GM04503 (cell line): Measurements from ENCODE around the gene ANKRD13B.

ENCODE experiments used
- DNase-seq: peaks from one replicate; pipeline ENCODE4 v3.0.0-alpha.2; 2012; ENCODE audit warnings: low read depth

The ANKRD13B gene

DNA sequence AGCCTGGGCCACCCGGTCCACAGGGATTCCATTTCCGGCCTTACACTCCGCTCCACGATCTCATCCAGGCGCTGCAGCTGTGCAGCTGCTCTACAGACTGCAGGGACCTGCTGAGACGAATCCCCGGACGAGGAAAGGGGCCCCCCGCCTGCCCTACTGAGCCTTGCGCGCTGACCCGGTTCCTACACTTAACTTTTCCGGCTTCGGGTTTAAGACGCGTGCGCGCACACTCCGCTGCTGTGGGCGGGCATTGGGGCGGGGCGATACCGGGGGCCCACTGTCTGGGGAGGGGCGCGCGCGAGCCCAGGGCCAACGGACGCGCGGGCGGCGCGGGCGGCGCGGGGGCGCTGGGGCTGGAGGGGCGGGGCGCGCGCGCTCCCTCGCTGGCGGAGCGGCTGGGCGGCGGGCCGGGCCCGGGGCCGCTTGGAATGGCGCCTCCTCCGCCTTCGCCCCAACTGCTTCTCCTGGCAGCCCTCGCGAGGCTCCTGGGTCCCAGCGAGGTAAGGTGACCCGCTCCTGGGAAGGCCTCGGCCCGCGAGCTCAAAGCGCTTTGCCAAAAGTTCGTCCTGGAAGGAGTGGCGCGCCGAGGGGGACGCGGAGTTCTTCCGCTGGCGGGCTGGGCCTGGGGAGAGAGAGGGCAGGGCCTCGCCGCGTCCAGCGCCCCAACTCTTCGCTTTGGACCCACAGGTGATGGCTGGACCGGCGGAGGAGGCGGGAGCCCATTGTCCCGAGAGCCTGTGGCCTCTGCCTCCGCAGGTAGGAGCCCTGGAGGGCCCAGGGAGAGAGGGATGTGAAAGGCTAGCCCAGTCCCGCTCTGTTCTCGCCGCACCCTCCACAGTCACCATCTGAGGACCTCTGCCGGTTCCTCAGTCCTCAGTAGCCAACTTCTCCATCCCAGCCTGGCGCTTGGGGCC is 24.3 kb upstream of the ANKRD13B start, which contains the start of gene TP53I13:
Gene TP53I13 (plus strand): TSS at position 371 of the 914 bp plus-strand sequence. CDS start 58 bp downstream, at position 429.
- no peak for DNase-seq

DNA sequence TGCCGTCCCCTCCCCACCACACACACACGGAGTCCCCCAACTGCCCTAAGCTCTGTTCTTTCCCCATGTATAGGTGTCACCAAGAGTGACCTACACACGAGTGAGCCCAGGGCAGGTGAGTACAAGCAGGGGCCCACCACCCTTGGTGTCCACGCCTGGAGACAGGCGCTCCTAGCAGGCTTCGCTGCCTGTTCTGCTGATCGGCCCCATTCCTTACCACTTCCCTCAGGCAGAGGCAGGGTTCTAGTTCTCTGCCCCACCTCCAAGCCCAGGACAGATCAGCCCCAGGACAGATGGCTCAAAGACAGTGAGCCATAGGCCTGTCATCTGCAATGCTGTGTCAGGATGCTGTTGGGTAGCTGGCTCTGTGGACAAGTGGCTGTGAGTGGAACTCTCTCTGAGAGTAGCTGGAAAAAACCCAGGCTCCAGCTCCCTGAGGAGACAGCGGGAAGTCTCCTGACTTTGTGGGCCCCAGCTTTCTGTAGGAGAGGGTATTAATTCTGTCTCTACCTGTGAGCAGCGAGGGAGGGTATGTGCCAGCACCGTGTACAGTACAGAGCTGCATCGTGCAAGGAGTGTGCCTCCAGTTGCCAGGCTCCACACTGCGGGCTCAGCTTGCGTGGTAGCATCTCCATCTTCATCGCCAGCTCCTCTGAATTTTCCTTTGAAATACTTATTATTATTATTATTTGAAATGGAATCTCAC is 23.5 kb upstream of the ANKRD13B start:
- DNase-seq = no peak

DNA sequence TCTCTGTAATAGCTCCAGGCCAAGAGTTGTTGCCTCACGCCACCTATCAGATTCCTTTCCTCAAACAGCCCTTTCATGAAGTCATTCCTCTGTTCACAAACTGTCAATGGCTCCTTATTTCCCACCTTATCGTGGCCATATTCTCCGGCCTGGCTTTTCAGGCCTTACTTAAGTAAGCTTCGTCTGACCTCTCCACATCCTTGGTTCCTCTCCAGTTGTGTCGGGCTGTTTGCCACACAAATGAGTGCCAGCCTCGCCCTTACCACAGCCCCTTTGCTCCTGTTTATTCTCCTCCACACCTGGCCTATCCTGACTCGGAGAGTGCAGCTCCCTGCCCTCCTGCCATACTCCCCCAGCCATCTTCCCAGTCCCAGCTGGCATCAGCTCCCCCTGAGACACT is 22.4 kb upstream of the ANKRD13B start:
- no peak for DNase-seq

DNA sequence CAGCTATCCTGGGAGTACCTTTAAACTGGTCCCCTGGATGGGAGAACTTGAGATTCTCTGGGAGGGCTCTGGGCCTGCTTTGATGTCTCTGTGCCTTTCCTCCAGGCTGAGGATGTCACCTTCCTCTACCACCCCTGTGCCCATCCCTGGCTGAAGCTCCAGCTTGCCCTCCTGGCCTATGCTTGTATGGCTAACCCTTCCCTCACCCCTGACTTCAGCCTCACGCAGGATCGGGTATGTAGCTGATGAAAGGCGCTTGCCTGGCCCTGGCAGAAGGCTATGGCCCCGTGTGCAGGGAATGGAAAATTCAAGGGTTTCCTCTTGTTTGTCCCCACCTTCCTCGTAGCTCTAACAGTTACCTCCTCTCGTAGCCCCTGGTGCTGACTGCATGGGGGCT is 21.4 kb upstream of the ANKRD13B start:
- DNase-seq = no peak

DNA sequence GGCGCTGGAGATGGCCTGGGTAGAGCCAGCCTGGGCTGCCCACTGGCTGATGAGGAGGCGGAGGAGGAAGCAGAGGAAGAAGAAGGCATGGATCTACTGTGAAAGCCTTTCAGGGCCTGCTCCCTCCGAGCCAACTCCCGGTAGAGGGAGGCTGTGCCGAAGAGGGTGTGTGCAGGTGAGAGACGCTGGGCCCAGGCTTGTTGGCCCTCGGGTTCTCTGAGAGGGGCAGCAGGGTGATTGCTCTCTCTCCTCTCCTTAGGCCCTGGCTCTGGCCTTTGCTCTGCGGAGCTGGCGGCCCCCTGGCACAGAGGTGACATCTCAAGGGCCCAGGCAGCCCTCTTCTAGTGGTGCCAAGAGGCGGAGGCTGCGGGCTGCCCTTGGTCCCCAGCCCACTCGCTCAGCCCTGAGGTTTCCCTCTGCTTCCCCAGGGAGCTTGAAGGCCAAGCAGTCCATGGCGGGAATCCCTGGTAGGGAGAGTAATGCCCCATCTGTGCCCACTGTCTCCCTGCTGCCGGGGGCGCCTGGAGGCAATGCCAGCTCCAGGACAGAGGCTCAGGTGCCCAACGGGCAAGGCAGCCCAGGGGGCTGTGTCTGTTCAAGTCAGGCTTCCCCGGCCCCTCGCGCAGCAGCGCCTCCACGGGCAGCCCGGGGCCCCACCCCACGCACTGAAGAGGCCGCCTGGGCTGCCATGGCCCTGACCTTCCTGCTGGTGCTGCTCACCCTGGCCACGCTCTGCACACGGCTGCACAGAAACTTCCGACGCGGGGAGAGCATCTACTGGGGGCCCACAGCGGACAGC is 20.9 kb upstream of the ANKRD13B start:
- DNase-seq = no peak

DNA sequence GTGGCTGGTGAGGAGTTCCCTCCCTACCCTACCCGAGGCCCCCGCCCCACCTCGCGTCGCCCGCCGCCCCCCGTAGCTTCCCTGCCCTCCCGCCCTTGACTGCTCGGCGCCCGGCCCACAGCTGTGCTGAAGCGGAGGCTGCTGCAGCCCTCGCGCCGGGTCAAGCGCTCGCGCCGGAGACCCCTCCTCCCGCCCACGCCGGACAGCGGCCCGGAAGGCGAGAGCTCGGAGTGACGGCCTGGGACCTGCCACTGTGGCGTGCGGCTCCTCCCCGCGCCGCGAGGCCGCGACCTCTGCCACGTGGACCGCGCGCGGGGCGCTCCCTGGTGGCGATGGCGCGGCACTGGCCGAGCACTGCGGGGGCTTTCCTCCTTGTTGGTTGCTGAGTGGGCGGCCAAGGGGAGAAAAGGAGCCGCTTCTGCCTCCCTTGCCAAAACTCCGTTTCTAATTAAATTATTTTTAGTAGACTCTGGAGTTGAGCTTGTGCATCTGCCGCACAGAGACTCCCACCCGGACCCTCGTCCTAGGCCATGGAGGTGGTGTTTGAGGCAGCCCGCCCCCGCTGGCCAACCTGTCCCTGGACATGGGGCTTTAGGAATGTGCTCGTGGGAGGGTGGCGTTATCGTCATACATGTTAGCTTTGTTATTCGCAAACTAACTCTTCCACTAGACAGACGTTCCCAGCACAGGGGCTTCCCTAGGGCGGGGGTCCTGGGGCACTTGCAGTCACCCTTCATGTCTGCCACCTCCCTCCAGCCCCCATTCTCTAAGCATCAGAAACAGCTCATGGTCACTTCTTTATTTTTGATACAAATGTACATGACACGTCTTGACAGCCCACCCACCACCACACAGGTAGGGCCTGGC is 20.0 kb upstream of the ANKRD13B start:
- DNase-seq = no peak

DNA sequence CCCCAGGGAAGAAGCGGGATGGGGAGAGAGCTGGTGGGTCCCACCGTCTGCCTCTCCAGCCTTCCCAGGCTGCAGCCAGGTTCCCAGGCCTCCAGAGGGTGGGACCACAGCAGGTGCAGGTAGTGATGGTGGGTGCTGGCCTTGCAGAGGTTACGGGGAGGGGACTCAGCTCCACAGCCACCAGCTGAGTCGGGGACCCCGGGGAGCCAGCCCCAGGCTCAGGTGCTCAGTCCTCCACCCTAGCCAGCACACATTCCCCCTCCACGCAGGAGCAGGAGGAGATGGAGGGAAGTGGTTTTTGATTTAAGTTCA is 19.4 kb upstream of the ANKRD13B start:
- DNase-seq = no peak

DNA sequence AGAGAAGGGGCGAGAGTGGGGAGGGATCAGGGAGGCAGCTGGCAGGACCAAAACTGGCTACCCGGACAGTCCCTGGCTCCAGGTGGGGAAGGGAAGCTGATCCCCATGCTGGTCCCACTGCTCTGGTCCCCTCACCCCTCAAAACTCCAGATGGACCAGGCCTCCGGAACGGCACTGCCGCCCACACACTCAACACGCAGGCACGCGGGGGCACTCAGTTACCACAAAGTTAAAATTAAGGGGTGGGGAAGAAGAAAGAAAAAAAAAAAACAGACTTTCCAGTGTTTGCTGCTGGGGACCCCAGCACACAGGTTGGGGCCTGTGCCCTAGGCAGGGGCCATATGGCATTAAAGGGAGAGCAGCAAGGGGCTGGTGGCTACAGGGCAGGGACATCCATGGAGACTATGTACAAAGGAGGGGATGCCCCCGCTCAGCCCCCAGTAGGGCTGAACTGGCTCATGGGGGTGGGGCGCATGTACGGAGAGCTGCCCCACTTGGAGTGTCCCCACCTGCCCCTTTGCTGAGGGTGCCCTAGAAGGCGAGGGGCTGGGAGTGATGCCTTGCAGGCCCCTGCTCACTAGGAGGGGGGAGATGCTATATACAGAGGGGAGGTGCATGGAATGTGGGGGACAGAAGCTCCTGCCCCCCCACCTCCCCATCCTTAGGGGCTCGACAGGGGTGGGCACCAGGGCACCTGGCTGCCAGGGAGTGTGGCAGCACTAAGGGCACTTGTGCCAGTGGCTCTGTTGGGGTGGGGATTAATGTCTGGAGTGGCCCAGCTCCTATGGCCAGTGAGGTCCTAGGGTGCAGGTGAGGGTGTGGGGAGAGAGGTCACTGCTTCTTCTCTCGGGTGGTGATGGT is 18.8 kb upstream of the ANKRD13B start:
- DNase-seq = no peak

DNA sequence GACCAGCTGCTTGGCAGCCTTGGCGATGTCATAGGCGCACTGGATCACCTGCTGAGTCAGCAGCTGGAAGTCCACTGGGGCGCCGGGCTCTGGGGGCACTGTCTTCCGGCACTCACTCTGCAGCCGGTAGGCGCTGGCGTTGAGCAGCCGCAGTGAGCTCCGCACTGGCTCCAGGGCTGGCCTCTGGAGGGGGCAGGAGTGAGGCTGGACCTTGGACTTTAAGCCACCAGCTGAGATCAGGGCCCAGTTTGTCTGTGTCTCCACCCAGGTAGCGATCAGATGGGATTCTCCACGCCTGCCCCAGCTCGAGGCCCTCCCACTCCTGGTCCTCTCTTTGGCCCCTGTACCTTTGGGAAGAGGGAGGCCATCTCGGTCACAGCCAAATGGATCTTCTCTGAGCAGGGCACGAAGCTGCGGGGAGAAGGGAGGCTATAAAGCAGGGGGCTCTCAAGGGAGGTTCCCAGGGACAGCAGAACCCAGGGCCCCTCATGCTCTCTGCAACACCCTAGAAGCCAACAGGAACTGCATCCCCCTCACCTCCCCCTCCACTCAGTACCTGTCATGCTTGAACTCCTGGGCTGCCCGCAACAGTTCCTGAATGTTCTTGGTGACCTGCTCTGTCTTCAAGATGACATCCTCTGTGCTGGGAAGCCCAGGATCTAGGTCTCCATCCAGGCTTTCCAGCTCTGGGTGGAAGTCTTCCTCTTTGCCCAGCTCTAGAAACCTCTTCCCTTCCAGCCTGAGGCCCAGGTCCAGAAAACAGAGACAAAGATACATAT is 18.0 kb upstream of the ANKRD13B start:
- DNase-seq = no peak

DNA sequence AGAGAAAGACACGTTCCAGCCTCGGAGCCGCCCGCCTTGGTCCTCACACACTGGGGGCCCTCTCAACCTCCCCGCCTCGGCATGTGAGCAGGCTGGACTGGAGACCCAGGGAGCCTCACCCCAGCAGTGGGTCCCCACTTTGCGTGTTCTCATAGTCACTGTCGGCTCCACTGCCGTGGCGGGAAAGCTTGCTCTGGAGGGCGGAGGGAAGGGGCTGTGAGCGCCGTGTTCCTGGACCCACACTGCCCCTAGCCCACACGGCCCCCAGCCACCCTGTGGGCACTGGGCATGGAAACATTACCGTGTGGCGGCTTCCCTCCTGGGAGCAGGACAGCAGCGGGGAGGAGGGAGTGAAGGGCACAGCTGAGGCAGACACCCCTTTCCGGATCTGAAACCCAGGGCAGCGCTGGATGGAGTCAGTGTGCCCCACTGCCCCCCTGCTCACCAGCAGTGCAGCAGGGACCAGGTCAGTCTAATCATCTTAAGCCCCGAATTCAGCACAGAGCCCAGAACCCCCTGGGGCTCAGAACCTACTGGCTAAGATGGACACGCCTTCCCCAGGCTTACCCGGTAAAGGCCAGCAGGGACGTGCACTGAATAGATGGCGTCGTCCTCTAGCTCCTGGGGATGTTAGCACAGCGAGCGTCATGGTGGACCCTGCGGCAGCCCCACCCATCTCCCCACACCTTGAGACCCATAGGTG is 17.3 kb upstream of the ANKRD13B start:
- DNase-seq = no peak

DNA sequence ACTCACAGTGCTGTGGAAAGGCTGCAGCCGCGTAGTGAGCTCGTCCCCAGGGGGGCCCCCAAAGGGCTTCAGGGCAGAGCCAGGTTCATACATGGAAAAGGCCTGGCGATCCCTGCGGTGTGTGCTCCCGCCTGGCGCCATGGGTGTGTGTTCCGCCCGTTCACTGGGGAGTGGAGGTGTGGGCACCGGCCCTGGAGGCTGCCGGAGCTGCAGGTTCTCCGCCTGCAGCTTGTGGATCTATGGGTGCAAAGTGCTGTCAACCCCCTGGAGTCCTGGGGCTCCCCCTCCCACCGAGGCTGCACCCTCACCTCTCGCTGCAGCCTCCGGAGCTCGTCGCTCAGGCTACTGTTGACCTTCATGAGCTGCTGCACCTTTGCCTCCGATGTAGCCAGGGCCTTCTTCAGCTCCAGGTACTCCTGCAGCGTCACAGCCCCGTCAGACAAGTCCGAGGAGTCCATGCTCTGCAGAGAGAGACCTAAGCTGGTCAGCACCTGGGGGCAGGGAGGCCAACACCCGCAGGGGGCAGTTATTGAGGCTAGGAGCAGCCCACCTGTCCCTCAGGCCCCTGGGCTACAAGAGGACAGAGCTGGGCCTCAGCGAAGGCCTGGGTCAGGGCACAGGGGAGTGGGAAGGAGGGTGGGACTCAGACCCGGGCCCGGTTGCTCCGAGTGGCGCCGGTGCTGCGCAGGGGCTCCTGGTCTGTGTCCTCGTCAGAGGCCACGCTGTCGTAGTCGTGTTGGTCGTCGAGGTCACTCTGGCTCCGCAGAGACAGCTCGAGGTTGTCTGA is 16.5 kb upstream of the ANKRD13B start:
- no peak for DNase-seq

DNA sequence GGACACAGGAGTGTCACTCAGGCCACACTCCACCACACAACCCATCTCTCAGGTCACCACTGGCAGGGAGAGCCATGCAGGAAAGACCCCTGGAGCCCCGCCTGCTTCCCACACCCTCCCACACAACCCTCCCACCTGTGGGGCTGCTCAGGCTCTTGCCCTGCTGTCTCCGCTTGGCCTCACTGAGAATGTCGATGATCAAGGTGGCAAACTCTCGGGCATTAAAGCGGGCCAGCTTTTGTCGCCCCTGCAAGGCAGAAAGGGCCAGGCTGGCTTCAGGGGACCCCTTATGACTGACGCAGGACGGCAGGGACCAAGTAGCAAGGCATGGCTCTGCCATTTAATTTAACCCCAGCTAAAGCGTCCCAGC is 15.9 kb upstream of the ANKRD13B start:
- no peak for DNase-seq

DNA sequence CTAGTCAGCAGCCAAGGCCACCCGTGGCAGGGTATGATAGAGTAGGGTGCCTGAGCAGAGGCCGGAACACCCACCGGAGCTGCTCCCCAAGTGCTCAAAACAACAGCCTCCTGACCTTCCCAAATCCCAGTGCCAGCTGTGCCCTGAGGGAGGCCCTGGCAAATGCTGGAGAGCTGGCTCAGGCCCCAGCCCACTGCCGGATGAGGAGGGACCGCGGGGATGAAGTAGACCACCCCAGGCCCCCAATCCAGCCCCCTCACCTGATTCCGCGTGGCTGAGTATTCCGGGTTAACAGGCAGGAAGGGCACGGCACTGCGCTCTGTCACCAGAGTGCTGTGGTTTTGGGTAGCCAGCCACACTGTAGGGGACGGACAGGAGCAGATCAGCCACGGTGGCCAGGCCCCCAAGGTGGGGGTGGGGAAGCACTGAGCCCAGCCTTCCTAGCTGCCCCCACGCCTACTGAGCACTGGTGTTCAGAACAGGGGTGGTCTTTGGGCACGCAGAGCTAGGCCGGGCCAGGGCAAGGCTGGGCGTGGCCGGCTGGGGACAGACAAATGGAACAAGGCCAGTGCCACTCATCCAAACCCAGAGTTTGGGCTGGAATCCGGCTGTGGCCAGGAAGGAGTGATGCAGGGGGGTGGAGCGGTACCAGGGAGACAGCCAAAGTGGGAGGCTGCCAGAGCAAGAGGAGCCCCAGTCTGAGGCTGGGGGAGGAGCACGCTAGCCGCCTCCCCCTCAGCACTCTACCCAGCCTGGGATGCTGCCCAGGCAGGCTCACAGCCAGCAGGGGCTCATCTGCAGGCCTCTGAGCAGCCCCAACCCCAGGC is 15.3 kb upstream of the ANKRD13B start:
- DNase-seq = no peak

DNA sequence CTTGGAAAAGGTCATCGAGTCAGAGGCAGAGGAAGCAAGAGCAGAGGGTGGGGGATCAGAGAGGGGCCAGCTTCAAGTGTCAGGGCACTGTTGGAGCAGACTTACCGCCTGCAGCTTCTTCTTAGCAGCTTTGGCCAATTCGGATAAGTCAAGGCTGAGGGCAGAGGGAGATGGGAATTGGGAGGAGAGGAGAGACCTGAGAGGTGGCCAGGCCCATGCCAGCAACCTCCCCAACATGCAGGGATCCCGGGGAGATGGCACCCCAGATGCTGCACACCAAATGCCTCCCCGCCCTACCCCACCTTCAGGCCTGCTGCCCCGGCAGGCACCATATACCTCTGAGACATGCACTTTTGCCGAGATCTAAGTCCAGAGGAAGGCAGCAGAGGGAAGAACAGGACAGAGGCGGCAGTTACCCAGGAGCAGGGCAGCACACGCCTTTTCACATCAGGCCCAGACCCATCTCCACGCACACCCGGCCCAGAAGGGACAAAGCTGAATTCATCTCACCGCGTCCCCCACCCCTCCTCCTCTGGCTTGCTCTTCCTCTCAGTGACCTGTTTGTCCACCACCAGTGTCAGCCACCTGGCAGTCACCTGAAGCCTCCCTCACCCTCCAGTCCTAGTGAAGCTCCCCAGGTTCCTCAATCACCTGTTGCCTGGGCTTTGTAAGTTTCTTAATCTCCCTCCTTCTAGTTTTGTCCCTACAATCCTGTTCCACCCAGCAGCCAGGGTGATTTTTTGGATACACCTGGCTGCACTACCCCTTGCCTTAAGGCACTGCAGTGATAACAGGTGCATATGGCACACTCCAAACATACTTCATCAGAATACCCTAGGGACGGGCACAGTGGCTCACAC is 14.1 kb upstream of the ANKRD13B start:
- no peak for DNase-seq

DNA sequence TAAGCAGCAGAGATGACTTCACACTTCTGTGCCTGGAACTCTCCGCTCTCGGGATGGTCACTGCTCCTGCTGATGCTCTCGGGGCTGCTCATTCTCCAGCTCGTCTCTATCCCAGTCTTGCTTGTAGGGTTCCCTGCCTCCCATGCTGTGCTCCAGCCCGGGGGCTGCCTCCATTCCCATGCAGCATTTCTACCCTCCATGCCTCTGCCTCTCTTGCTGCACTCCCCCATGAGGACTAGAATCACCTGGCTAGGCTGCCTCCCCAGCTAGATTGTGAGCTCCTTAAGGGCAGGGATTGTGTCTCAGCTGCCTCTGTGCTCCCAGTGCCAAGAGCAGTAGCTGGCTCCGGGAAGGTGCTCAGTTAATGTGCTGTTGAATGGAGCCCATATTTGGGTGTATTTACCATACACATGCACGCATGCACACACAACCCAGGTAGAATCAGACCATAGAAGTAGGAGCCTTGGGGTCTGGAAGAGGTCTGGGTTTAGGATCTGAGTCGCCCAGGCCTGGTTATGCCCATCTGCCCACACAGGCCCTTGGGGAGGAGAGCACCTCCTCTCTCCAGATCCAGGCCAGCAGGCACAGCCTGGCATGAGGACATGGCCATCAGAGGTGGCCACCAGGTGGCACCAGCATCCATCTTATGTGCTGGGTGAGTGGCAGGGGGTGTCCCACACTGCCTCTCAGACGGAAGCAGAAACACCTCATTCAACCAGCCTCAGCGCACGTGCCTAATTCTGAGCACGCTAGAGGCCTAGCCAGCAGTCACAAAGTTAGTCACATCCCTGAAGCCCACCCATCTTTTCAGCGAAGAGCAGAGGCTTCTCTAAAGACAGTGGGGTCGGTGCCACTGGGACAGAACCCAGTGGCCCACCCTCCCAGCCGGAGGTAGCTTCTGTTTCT is 12.8 kb upstream of the ANKRD13B start:
- DNase-seq = no peak
